HUES6 (cell line): Measurements from ENCODE around the gene COMMD9.

Experiments used
- H3K27ac ChIP-seq: 2 replicates; pipeline ENCODE4 v1.7.0; 2013; ENCODE audit warnings: low read depth, mild to moderate bottlenecking, low read length, inconsistent platforms
- H3K27me3 ChIP-seq: 2 replicates; pipeline ENCODE4 v1.6.1; 2013; ENCODE audit warnings: low read length; ENCODE audit not compliant: control insufficient read depth, insufficient read depth
- H3K36me3 ChIP-seq: 2 replicates; pipeline ENCODE4 v1.6.1; 2013; ENCODE audit warnings: low read length; ENCODE audit not compliant: control insufficient read depth, insufficient read depth
- H3K4me1 ChIP-seq: 2 replicates; pipeline ENCODE4 v1.6.1; 2013; ENCODE audit warnings: low read length; ENCODE audit not compliant: control insufficient read depth, insufficient read depth
- H3K4me3 ChIP-seq: 2 replicates; pipeline ENCODE4 v1.5.1; 2013; ENCODE audit warnings: low read depth, low read length
- H3K9ac ChIP-seq: one replicate; pipeline ENCODE4 v1.6.1; 2013; ENCODE audit warnings: mild to moderate bottlenecking, low read length
- H3K9me3 ChIP-seq: 2 replicates; pipeline ENCODE4 v1.6.1; 2013; ENCODE audit warnings: low read depth, low read length; ENCODE audit not compliant: control insufficient read depth, insufficient read depth

Gene COMMD9

DNA sequence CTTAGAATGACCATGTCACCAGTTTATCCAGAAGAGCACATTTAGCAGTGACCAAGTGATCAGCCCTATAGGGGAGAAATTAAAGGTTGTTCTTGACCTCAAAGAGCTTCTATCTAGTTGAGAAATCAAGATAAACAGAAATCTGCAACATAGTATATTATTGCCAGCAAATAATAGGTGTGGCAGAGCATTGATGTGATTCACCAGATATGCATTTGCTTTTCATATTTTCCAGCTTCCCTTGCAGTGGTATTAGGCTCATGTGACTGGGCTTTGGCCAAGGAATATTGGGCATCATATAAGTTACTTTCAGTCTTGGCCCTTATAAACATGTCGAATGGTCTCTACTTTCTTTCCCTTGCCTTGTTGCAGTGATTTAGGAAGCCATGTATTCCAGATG lies 34.5 kb downstream of the COMMD9 start:
- Histone ChIP-seq H3K36me3 (no peaks in the 10 kb centered on the region), H3K27me3 (no peaks in the 10 kb centered on the region), H3K9ac (no peak overlapping the region)

DNA sequence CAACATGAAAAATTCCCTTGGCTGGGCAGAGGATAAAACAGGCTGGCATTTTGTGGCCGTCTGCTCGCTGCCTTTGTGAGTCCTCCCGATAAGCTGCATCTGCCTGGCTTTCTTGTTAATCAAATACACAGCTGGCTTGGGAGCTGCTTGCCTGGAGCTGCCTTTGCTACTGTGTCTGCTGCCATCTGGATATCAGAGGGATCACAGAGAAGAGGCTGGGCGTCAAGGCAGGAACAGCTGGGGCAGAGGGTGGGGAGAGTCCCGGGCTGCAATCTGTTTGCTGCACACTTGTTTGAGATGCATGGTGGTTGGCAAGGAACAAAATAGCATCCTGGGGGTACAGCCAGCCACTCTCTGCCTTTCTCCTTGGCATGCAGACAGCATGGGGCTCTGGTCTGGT lies 36.0 kb downstream of the COMMD9 start:
- Histone ChIP-seq H3K27ac (no peak overlapping the region), H3K9me3 (peaks cover 11% of the 10 kb centered on the region), H3K4me1 (no peaks in the 10 kb centered on the region), H3K27me3 (no peaks in the 10 kb centered on the region), H3K4me3 (no peak overlapping the region), H3K9ac (no peak overlapping the region), H3K36me3 (no peaks in the 10 kb centered on the region)

More for the DNA sequence above, 34.5 kb downstream of the COMMD9 start:
- Histone ChIP-seq H3K27ac (no peak overlapping the region), H3K9me3 (peaks cover 11% of the 10 kb centered on the region), H3K4me1 (0 out of 2 replicates have a peak, but pooled peaks cover 3% of the 10 kb centered on the region), H3K4me3 (no peak overlapping the region)

DNA sequence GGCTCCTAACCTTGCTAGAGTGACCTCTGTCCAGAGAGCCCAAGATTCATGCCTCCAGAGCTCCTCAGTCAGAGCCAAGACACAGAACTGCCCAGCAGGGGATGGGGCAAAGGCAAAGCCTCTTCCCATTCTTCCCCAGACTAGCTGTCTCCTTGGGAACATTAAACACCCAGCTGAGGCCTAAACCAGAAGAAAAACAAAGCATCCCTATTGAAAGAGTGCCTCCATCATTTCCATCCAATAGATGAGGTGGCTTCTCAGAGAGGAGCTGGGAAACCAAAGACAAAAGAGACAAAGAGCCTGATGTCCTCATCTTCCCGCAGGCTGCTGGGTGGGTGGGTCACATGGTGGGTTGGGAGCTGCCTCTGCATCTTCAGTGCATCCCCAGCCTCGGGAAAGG lies 37.4 kb downstream of the COMMD9 start:
- Histone ChIP-seq H3K4me1 (no peaks in the 10 kb centered on the region), H3K27me3 (no peaks in the 10 kb centered on the region), H3K36me3 (no peaks in the 10 kb centered on the region), H3K4me3 (no peak overlapping the region), H3K9ac (no peak overlapping the region), H3K27ac (no peak overlapping the region), H3K9me3 (peaks cover 11% of the 10 kb centered on the region)

DNA sequence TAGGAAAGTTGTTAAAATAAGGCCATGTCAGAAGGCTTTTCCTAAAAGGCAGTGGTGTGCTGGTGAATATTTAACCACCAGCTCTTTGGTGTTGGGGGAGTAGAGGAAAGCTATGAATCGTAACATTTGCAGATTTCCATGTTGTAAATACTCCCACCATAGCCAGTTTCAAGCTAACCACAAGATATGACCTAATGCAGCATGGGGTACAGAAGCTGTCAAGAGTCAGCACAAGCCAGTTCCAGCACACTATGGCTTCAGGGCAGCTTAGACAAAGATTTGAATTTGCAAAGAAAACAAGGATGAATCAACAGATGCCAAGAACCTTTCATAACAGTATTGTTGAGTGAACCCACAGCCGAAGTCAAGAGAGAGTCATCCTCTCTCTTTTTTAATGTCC lies 40.0 kb downstream of the COMMD9 start:
- Histone ChIP-seq H3K27ac (no peak overlapping the region), H3K27me3 (no peaks in the 10 kb centered on the region), H3K4me1 (no peaks in the 10 kb centered on the region), H3K9ac (no peak overlapping the region), H3K9me3 (peaks cover 5% of the 10 kb centered on the region; the same call in 1 of the 2 replicates), H3K36me3 (no peaks in the 10 kb centered on the region), H3K4me3 (no peak overlapping the region)

DNA sequence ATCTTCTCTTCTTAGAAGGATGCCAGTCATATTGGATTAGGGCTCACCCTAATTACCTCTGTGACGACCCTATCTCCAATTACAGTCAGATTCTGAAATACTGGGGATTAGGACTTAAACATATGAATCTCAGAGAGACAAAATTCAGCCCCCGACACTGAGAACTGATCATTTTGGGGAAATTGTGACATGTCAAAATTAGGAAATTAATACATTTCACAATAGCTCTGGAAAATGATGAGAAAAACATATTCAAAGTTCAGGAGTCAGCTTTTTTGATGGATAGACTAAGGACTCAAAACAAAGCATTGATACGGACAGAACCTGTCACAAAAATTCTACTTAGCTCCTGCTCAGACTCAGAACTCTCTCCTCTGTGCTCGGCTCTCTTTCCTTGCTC lies 40.8 kb downstream of the COMMD9 start:
- no peaks in the 10 kb centered on the region for H3K4me1 ChIP-seq
- no peak overlapping the region for H3K27ac ChIP-seq
- no peaks in the 10 kb centered on the region for H3K27me3 ChIP-seq
- no peaks in the 10 kb centered on the region for H3K36me3 ChIP-seq
- no peak overlapping the region for H3K4me3 ChIP-seq
- H3K9me3 ChIP-seq = peaks cover 5% of the 10 kb centered on the region; the same call in 1 of the 2 replicates
- no peak overlapping the region for H3K9ac ChIP-seq

DNA sequence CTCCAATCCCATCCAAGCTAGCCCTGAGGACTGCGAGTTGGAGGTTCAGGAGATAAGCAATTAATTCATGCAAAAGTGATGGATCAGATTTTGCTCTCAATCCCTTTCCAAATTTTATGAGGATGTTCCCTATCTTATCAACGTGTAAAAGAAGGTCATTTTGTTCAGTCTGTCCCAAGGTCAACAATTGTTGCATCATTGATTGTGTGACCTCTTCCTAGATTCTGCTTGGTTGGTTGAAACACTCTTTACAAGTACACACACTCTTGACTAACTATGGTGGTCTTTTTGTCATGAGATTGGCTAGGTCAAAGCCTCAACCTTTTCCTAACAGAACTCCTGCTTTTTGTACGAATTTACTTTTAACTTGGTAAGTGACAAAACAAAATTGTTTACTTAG lies 41.7 kb downstream of the COMMD9 start:
- Histone ChIP-seq H3K4me1 (no peaks in the 10 kb centered on the region), H3K27me3 (no peaks in the 10 kb centered on the region), H3K27ac (no peak overlapping the region), H3K9ac (no peak overlapping the region), H3K9me3 (peaks cover 5% of the 10 kb centered on the region; the same call in 1 of the 2 replicates), H3K4me3 (no peak overlapping the region), H3K36me3 (no peaks in the 10 kb centered on the region)

DNA sequence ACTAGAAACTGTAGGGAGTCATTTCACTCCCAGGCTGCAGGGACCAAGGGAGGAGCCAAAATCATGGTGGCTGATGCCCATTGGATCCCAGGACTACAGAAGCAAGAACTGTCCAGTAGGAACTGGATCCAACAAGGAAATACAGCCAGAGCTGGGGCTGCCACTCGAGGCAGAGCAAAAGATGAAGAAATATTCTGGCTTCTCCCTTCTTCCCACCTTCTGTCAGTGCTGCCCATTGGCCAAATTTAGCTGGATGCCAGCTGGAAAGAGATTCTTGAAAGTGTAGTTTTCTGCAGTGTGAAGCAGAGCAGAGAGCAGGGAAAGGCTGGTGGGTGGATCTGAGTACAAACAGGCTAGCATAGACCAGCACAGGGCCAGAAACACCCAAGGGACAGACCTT lies 45.6 kb downstream of the COMMD9 start:
- Histone ChIP-seq H3K4me1 (no peaks in the 10 kb centered on the region), H3K27ac (no peak overlapping the region), H3K27me3 (no peaks in the 10 kb centered on the region), H3K36me3 (no peaks in the 10 kb centered on the region), H3K9ac (no peak overlapping the region), H3K9me3 (no peaks in the 10 kb centered on the region; the same call in 1 of the 2 replicates), H3K4me3 (no peak overlapping the region)

DNA sequence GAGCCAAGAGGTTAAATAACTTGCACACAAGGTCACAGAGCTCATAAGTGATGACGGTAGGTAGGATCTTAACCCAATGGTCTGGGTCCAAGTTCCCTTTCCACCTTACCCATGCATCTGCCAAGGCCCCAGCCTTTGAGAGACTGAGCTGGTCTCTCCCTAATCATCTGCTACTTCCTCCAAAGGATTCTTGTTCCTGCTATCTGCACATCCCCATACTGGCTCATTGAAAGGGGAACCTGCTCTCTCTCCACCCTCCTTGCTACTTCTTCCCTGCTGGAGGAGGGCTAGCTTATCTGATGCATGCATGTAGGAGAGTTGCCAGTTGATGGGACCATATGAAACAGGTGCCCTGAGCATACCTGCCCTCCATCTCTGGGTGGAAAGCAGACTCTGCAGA lies 47.7 kb downstream of the COMMD9 start:
- no peak overlapping the region for H3K9ac ChIP-seq

DNA sequence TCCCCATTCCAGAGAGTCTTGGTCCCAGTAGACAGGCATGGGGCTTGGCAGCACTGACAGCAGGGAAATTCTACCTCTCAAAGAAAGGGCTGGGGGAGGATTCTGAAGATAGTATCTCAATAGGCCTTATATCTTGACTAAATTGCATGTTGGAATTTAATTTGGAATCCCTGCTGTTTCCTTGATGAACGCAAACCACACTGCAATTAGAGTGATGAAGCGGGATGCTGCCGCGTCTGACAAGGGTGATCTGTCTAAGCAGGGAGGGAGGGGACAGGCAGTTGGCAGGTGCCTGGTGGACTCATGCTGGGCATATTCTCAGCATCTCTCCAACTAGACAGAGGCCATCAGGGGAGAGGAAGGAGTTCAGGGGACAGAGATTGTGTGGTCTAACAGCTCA lies 48.4 kb downstream of the COMMD9 start:
- no peak overlapping the region for H3K4me3 ChIP-seq
- H3K9ac ChIP-seq = no peak overlapping the region
- no peak overlapping the region for H3K27ac ChIP-seq
- no peaks in the 10 kb centered on the region for H3K4me1 ChIP-seq
- no peaks in the 10 kb centered on the region for H3K27me3 ChIP-seq
- H3K36me3 ChIP-seq = no peaks in the 10 kb centered on the region
- no peaks in the 10 kb centered on the region; the same call in 1 of the 2 replicates for H3K9me3 ChIP-seq

More for the DNA sequence above, 47.7 kb downstream of the COMMD9 start:
- Histone ChIP-seq H3K9me3 (no peaks in the 10 kb centered on the region; the same call in 1 of the 2 replicates), H3K4me3 (no peak overlapping the region), H3K27ac (no peak overlapping the region), H3K4me1 (no peaks in the 10 kb centered on the region), H3K36me3 (no peaks in the 10 kb centered on the region), H3K27me3 (no peaks in the 10 kb centered on the region)

DNA sequence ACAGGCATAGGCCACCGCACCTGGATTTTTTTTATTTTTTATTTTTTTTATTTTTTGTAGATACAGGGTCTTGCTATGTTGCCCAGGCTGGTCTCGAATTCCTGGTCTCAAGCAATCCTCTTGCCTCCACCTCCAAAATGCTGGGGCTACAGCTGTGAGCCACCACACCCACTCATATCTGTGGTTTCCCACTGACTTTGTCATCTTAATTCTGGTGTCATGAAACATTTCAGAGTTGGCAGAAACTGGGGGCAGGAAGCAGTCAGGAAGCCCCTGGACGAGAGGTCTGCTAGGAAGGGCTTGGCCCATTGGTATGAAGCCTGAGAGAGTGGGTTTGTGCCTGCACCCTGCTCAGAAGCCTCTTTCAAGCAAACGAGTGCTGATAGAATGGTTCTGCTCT lies 49.1 kb downstream of the COMMD9 start:
- Histone ChIP-seq H3K4me3 (no peak overlapping the region), H3K27ac (no peak overlapping the region), H3K4me1 (no peaks in the 10 kb centered on the region), H3K9me3 (no peaks in the 10 kb centered on the region; the same call in 1 of the 2 replicates), H3K9ac (no peak overlapping the region), H3K27me3 (no peaks in the 10 kb centered on the region), H3K36me3 (no peaks in the 10 kb centered on the region)

DNA sequence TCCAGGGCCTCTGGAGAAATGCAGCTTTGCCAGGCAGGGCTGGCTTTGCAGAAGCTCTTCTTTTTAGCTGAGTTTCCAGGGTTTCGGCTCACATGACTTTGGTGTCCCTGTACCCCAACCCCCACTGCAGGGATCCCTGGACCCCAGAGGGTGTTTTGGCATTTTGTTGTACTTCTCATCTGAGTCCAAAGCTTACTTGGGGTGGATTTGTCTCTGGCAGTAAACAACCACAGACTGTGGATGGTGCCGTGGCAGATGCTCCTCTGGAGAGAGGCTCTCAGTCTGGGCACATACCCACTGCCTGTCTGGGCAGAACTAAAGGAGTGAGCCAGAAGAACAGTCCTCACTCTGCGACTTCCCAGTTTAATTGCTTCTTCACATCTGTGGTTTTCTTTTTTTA lies 49.6 kb downstream of the COMMD9 start:
- Histone ChIP-seq H3K4me1 (no peaks in the 10 kb centered on the region), H3K36me3 (no peaks in the 10 kb centered on the region), H3K9me3 (no peaks in the 10 kb centered on the region; the same call in 1 of the 2 replicates), H3K27ac (no peak overlapping the region), H3K9ac (no peak overlapping the region), H3K27me3 (no peaks in the 10 kb centered on the region), H3K4me3 (no peak overlapping the region)

DNA sequence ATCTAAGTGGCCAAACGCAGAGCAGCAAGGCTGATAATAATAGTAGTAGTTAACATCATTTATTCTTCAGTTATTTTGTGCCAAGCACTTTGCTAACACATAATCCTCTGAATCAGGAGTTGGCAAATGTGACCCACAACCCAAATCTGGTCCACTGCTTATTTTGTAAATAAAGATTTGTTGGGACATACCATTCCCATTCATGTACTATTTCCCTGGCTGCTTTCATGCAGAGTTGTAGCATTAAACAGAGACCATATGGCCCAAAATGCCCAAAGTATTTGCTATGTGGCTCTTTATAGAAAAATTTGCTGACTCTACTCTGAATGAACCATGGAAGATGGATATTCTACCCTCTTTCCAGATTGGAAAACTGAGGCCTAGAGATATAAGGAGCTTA lies 50.3 kb downstream of the COMMD9 start:
- Histone ChIP-seq H3K9me3 (no peaks in the 10 kb centered on the region; the same call in 1 of the 2 replicates), H3K4me1 (no peaks in the 10 kb centered on the region), H3K4me3 (no peak overlapping the region), H3K9ac (no peak overlapping the region), H3K27me3 (no peaks in the 10 kb centered on the region), H3K27ac (no peak overlapping the region), H3K36me3 (no peaks in the 10 kb centered on the region)
